ENCODE results near the gene CFAP20DC. TPM values are rescaled to one million over a fixed set of nuclear protein-coding genes. Genes with fewer than 3 reads are reported as not detected.

CFAP20DC gene
- total and polyA plus RNA-seq, 2 of the 13 experiments (the other 11 are each of a cell fraction or from before 2014, with no cell fraction given) = not detected

GRCh38 chr3:58711871-58712270 is 338.0 kb downstream of the CFAP20DC start:
- POLR2A ChIA-PET = no interaction called here
- 21% methylated on average over 6 of the region's 8 CpGs for WGBS (ENCODE audit: low lambda C conversion rate)
- H3K4me2 ChIP-seq (ENCODE audit: low read depth, low read length) = no peak overlapping the region
- no peak overlapping the region for H3K27ac ChIP-seq (ENCODE audit: extremely low read length, insufficient read depth, low read length)
- no peaks in the 10 kb centered on the region for H3K4me1 ChIP-seq (ENCODE audit: insufficient read depth, low read length)
- H2AFZ ChIP-seq (ENCODE audit: low read length) = no peak overlapping the region
- ATAC-seq (no peak), FAIRE-seq (no peak), DNase-seq (ENCODE audit: low spot score) (no peak)
- H3K36me3 ChIP-seq (replicated peaks in 1 of 2; ENCODE audit: control insufficient read depth in 1 of 2, insufficient read depth in 2 of 2, low read length in 2 of 2) = no peaks in the 10 kb centered on the region
- H3K79me2 ChIP-seq (ENCODE audit: insufficient read depth, low read length) = no peaks in the 10 kb centered on the region
- intact Hi-C loops (cut with micrococcal nuclease; ENCODE audit: unreplicated experiment) (no loop called here), in situ Hi-C loops (cut with HindIII; ENCODE audit: extremely low pct_ligation_motif_present, low pct_unique_long_range_greater_than_20kb) (no loop called here)
- BruUV-seq (replicated peaks) = no TSS peak
- H3K4me3 ChIP-seq (replicated peaks in 1 of 3; ENCODE audit: insufficient read depth in 1 of 3, low read depth in 2 of 3, low read length in 3 of 3) = no peak overlapping the region
- H3K27me3 ChIP-seq (ENCODE audit: control insufficient read depth in 1 of 2, insufficient read depth in 2 of 2, low read length in 2 of 2) = no peaks in the 10 kb centered on the region
- no peaks in the 10 kb centered on the region for H3K9me3 ChIP-seq (ENCODE audit: low read length)
- CTCF ChIA-PET (ENCODE audit: low intra/inter-chr PET ratio, low total read pairs) = no interaction called here
- no peaks in the 10 kb centered on the region for H4K20me1 ChIP-seq (ENCODE audit: insufficient read depth, low read length)
- H3K9ac ChIP-seq (ENCODE audit: insufficient read depth, low read depth, low read length) = no peak overlapping the region
- no peak for TF ChIP-seq NFKB2 (CRISPR knock-in tag; IDR thresholded peaks at IDR 0.05; ENCODE audit: borderline replicate concordance)
- TF ChIP-seq TGIF2 (CRISPR knock-in tag; IDR thresholded peaks at IDR 0.05) = no peak
- TF ChIP-seq TAF15 (IDR thresholded peaks at IDR 0.05; ENCODE audit: low read depth, low read length, poor library complexity, severe bottlenecking) = no peak
- no peak for TF ChIP-seq TOPORS (CRISPR knock-in tag; IDR thresholded peaks at IDR 0.05)
- TF ChIP-seq ZNF816 (CRISPR knock-in tag; IDR thresholded peaks at IDR 0.05; ENCODE audit: borderline replicate concordance) = no peak
- TF ChIP-seq SIN3A (IDR thresholded peaks at IDR 0.05; ENCODE audit: borderline replicate concordance, low read depth, low read length) = no peak
- TF ChIP-seq MAFK (conservative IDR thresholded peaks at IDR 0.05 in 1 of 2, IDR thresholded peaks at IDR 0.05 in 1 of 2; ENCODE audit: low read length in 2 of 2) = no peak
- TF ChIP-seq SRSF9 (IDR thresholded peaks at IDR 0.05; ENCODE audit: borderline replicate concordance, insufficient read depth, low read depth, low read length, poor library complexity, severe bottlenecking) = no peak
- no peak for TF ChIP-seq ZNF3 (CRISPR knock-in tag; IDR thresholded peaks at IDR 0.05)
- TF ChIP-seq, protein P1, sequence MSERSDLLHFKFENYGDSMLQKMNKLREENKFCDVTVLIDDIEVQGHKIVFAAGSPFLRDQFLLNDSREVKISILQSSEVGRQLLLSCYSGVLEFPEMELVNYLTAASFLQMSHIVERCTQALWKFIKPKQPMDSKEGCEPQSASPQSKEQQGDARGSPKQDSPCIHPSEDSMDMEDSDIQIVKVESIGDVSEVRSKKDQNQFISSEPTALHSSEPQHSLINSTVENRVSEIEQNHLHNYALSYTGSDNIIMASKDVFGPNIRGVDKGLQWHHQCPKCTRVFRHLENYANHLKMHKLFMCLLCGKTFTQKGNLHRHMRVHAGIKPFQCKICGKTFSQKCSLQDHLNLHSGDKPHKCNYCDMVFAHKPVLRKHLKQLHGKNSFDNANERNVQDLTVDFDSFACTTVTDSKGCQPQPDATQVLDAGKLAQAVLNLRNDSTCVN (CRISPR knock-in tag; IDR thresholded peaks at IDR 0.05; ENCODE audit: borderline replicate concordance) = no peak
- no peak for TF ChIP-seq NR2F2 (IDR thresholded peaks at IDR 0.05; ENCODE audit: borderline replicate concordance, low read depth)
- TF ChIP-seq TCF7L2 (IDR thresholded peaks at IDR 0.05; ENCODE audit: low read depth, low read length) = no peak
- no peak for TF ChIP-seq ZNF773 (CRISPR knock-in tag; IDR thresholded peaks at IDR 0.05; ENCODE audit: borderline replicate concordance)
- TF ChIP-seq IRF1 (CRISPR knock-in tag; IDR thresholded peaks at IDR 0.05; ENCODE audit: low read depth) = no peak
- TF ChIP-seq, protein P2, sequence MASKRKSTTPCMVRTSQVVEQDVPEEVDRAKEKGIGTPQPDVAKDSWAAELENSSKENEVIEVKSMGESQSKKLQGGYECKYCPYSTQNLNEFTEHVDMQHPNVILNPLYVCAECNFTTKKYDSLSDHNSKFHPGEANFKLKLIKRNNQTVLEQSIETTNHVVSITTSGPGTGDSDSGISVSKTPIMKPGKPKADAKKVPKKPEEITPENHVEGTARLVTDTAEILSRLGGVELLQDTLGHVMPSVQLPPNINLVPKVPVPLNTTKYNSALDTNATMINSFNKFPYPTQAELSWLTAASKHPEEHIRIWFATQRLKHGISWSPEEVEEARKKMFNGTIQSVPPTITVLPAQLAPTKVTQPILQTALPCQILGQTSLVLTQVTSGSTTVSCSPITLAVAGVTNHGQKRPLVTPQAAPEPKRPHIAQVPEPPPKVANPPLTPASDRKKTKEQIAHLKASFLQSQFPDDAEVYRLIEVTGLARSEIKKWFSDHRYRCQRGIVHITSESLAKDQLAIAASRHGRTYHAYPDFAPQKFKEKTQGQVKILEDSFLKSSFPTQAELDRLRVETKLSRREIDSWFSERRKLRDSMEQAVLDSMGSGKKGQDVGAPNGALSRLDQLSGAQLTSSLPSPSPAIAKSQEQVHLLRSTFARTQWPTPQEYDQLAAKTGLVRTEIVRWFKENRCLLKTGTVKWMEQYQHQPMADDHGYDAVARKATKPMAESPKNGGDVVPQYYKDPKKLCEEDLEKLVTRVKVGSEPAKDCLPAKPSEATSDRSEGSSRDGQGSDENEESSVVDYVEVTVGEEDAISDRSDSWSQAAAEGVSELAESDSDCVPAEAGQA (IDR thresholded peaks at IDR 0.05; ENCODE audit: low read depth) = no peak
- TF ChIP-seq, protein P2 (CRISPR knock-in tag; IDR thresholded peaks at IDR 0.05; ENCODE audit: borderline replicate concordance) = no peak
- TF ChIP-seq ZNF251 (CRISPR knock-in tag; IDR thresholded peaks at IDR 0.05) = no peak
- TF ChIP-seq ETV6 (CRISPR knock-in tag; conservative IDR thresholded peaks at IDR 0.05) = no peak
- no peak for TF ChIP-seq FOSL2 (CRISPR knock-in tag; IDR thresholded peaks at IDR 0.05)
- no peak for TF ChIP-seq PAF1 (CRISPR knock-in tag; IDR thresholded peaks at IDR 0.05)

Measured in HepG2 (cell line).